ENCODE data around the gene TMEM184C.

Gene TMEM184C

DNA sequence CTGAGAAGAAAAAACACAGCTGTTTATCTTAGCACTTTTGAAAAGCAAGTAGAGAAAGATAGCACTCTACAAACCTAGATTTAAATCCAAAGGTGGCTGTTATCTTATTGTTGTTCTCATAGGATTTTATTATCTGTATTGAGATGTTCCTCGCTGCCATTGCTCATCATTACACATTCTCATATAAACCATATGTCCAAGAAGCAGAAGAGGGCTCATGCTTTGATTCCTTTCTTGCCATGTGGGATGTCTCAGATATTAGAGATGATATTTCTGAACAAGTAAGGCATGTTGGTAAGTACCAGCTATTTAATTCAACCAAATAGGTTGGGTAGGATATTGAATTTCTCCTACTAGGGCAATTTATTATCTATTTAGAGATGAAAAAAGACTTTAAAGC lies 16.4 kb downstream of the TMEM184C start:
- Histone ChIP-seq H3K79me2 (ENCODE audit: insufficient read depth, low read length) (no peaks in the 10 kb centered on the region), H3K9me2 (replicated peaks; ENCODE audit: low read depth, low read length) (no peaks in the 10 kb centered on the region), H3F3A (ENCODE audit: low read depth) (no peaks in the 10 kb centered on the region; the same call in 1 of the 2 replicates), H3K4me2 (ENCODE audit: low read depth, low read length, poor library complexity, severe bottlenecking) (no peak overlapping the region), H4K20me1 (ENCODE audit: insufficient read depth, low read length, poor library complexity, severe bottlenecking) (no peaks in the 10 kb centered on the region), H3K27me3 (ENCODE audit: insufficient read depth, low read length, poor library complexity, severe bottlenecking) (no peaks in the 10 kb centered on the region), H3K4me3 (ENCODE audit: low read length, poor library complexity, severe bottlenecking) (no peak overlapping the region), H3K9me3 (ENCODE audit: insufficient read depth, low read depth, low read length) (no peaks in the 10 kb centered on the region), H3K9ac (ENCODE audit: low read depth, low read length, poor library complexity, severe bottlenecking) (no peak overlapping the region), H3K4me1 (ENCODE audit: insufficient read depth, low read length, poor library complexity, severe bottlenecking) (no peaks in the 10 kb centered on the region), H2AFZ (ENCODE audit: low read length) (no peak overlapping the region), H3K36me3 (ENCODE audit: insufficient read depth, low read length) (peaks cover 81% of the 10 kb centered on the region)
- TF ChIP-seq, protein P1, sequence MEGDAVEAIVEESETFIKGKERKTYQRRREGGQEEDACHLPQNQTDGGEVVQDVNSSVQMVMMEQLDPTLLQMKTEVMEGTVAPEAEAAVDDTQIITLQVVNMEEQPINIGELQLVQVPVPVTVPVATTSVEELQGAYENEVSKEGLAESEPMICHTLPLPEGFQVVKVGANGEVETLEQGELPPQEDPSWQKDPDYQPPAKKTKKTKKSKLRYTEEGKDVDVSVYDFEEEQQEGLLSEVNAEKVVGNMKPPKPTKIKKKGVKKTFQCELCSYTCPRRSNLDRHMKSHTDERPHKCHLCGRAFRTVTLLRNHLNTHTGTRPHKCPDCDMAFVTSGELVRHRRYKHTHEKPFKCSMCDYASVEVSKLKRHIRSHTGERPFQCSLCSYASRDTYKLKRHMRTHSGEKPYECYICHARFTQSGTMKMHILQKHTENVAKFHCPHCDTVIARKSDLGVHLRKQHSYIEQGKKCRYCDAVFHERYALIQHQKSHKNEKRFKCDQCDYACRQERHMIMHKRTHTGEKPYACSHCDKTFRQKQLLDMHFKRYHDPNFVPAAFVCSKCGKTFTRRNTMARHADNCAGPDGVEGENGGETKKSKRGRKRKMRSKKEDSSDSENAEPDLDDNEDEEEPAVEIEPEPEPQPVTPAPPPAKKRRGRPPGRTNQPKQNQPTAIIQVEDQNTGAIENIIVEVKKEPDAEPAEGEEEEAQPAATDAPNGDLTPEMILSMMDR (conservative IDR thresholded peaks at IDR 0.05; ENCODE audit: low read length) = no peak
- TF ChIP-seq EZH2phosphoT487 (IDR thresholded peaks at IDR 0.05; ENCODE audit: borderline replicate concordance) = no peak

DNA sequence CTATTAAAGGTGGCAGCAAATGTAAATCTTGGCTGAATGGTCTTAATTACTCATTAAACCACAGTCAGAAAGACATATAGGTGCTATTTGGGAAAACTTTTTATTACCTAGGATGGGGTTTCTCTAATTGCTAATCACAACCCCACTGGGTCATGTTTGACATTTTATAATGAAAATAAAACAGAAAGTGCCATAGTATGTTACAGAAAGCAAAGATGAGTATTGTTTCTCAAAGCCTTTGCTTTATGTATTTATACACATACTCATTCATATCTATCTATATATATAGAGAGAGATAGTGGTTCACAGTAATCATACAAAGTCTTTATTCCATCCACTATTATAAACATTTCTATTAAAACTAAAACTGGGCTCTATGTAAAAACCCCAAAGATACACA lies 18.2 kb downstream of the TMEM184C start:
- Histone ChIP-seq H3K9me2 (replicated peaks; ENCODE audit: low read depth, low read length) (no peaks in the 10 kb centered on the region), H3K79me2 (ENCODE audit: insufficient read depth, low read length) (no peaks in the 10 kb centered on the region), H3K4me3 (ENCODE audit: low read length, poor library complexity, severe bottlenecking) (no peak overlapping the region), H3K9ac (ENCODE audit: low read depth, low read length, poor library complexity, severe bottlenecking) (no peak overlapping the region), H4K20me1 (ENCODE audit: insufficient read depth, low read length, poor library complexity, severe bottlenecking) (no peaks in the 10 kb centered on the region), H2AFZ (ENCODE audit: low read length) (no peak overlapping the region), H3F3A (ENCODE audit: low read depth) (no peaks in the 10 kb centered on the region; the same call in 1 of the 2 replicates), H3K4me2 (ENCODE audit: low read depth, low read length, poor library complexity, severe bottlenecking) (no peak overlapping the region), H3K27me3 (ENCODE audit: insufficient read depth, low read length, poor library complexity, severe bottlenecking) (no peaks in the 10 kb centered on the region), H3K36me3 (ENCODE audit: insufficient read depth, low read length) (peaks cover 73% of the 10 kb centered on the region), H3K4me1 (ENCODE audit: insufficient read depth, low read length, poor library complexity, severe bottlenecking) (no peaks in the 10 kb centered on the region), H3K9me3 (ENCODE audit: insufficient read depth, low read depth, low read length) (no peaks in the 10 kb centered on the region)
- TF ChIP-seq, protein P1 (conservative IDR thresholded peaks at IDR 0.05; ENCODE audit: low read length) = no peak
- TF ChIP-seq EZH2phosphoT487 (IDR thresholded peaks at IDR 0.05; ENCODE audit: borderline replicate concordance) = no peak

DNA sequence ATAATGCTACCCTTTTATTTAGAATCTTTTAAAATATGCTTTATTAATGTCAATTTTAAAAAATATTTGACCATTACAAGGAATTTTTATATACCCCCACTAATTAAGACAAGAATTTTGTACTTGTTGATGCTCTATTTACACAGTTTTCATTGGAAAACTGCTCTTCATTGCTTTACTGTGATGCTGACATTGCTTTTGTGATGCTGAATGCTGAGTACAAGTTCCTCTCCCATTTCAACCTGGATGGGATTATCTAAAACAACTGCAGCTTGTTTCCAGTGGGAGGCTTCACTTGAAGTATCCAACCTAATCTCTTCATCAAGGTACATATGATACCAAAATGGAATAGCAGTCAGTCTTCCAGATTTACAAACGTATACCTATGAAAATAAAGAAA lies 21.2 kb downstream of the TMEM184C start:
- Histone ChIP-seq H4K20me1 (ENCODE audit: insufficient read depth, low read length, poor library complexity, severe bottlenecking) (no peaks in the 10 kb centered on the region), H3K9me2 (replicated peaks; ENCODE audit: low read depth, low read length) (no peaks in the 10 kb centered on the region), H3K36me3 (ENCODE audit: insufficient read depth, low read length) (peaks cover 71% of the 10 kb centered on the region), H3F3A (ENCODE audit: low read depth) (no peaks in the 10 kb centered on the region; the same call in 1 of the 2 replicates), H3K4me2 (ENCODE audit: low read depth, low read length, poor library complexity, severe bottlenecking) (no peak overlapping the region), H3K9me3 (ENCODE audit: insufficient read depth, low read depth, low read length) (no peaks in the 10 kb centered on the region), H3K4me3 (ENCODE audit: low read length, poor library complexity, severe bottlenecking) (no peak overlapping the region), H2AFZ (ENCODE audit: low read length) (no peak overlapping the region), H3K4me1 (ENCODE audit: insufficient read depth, low read length, poor library complexity, severe bottlenecking) (no peaks in the 10 kb centered on the region), H3K27me3 (ENCODE audit: insufficient read depth, low read length, poor library complexity, severe bottlenecking) (no peaks in the 10 kb centered on the region), H3K9ac (ENCODE audit: low read depth, low read length, poor library complexity, severe bottlenecking) (no peak overlapping the region), H3K79me2 (ENCODE audit: insufficient read depth, low read length) (no peaks in the 10 kb centered on the region)
- TF ChIP-seq, protein P1 (conservative IDR thresholded peaks at IDR 0.05; ENCODE audit: low read length) = no peak
- no peak for TF ChIP-seq EZH2phosphoT487 (IDR thresholded peaks at IDR 0.05; ENCODE audit: borderline replicate concordance)

All from Loucy (cell line).